ENCODE data around the gene ACYP1.

Gene ACYP1

DNA sequence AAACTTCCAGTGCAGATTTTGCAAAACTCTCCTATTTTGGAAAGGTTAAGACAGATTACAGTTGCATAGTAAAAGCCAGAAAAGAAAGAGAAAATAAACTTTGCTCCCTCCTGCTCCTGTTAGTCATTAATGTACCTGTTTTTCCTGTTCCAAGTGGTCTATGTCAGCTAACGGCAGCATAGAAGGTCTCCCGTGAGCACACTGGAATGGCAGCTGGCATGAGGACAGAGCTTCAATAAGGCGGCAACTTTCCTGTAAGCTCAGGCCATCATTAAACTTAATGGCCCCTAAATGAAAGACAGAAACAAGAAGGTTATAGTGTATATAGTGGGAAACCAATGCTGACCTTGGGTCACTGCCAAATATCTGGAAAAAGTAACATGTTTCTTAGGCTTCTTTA, 45.1 kb downstream of the ACYP1 start:
- H3K9me3 ChIP-seq (ENCODE audit: insufficient read depth, low read depth, low read length) = no peaks in the 10 kb centered on the region
- no peak overlapping the region for H4K91ac ChIP-seq (ENCODE audit: low read depth, low read length)
- H2AK5ac ChIP-seq (ENCODE audit: low read length) = no peak overlapping the region
- no peak overlapping the region for H3K9ac ChIP-seq (ENCODE audit: low read length)
- H4K8ac ChIP-seq (ENCODE audit: low read depth, low read length) = no peak overlapping the region
- H3K4me3 ChIP-seq (ENCODE audit: low read depth, low read length) = no peak overlapping the region
- no peaks in the 10 kb centered on the region for H3K27me3 ChIP-seq (ENCODE audit: insufficient read depth, low read length)
- no peak overlapping the region for H3K23ac ChIP-seq (ENCODE audit: low read length)
- no peaks in the 10 kb centered on the region for H3K79me1 ChIP-seq (ENCODE audit: low read length)
- no peak overlapping the region for H2BK120ac ChIP-seq (ENCODE audit: insufficient read depth, low read length, poor library complexity)
- H3K18ac ChIP-seq (ENCODE audit: low read length) = no peak overlapping the region
- peaks cover 2% of the 10 kb centered on the region in 2 experiments for H3K4me1 ChIP-seq (ENCODE audit: control insufficient read depth in 1 of 2, insufficient read depth in 2 of 2, low read length in 2 of 2)
- no peak overlapping the region for H3K4ac ChIP-seq (ENCODE audit: low read depth, low read length)
- DNase-seq = peak; percentile 67 to 89
- no peak overlapping the region for H3K27ac ChIP-seq (ENCODE audit: low read depth, low read length)
- WGBS (ENCODE audit: extremely low coverage, insufficient coverage, insufficient read length) = no CpG with 5 or more reads among the region's 3 CpGs
- no peak overlapping the region for H2AFZ ChIP-seq (ENCODE audit: insufficient read depth, low read length, poor library complexity)
- H4K12ac ChIP-seq (ENCODE audit: low read depth, low read length) = no peak overlapping the region
- H2BK5ac ChIP-seq (ENCODE audit: low read depth, low read length, poor library complexity) = no peak overlapping the region
- peaks cover 13 to 16% of the 10 kb centered on the region in 2 experiments for H3K36me3 ChIP-seq (ENCODE audit: control insufficient read depth in 1 of 2, insufficient read depth in 2 of 2, low read length in 2 of 2)
- H3K14ac ChIP-seq (ENCODE audit: low read length) = no peak overlapping the region
- no peaks in the 10 kb centered on the region for H3K79me2 ChIP-seq (ENCODE audit: control insufficient read depth, insufficient read depth, low read length, poor library complexity)
- no peak overlapping the region for H3K4me2 ChIP-seq (ENCODE audit: low read length)
- H2BK12ac ChIP-seq (ENCODE audit: low read length) = no peak overlapping the region

DNA sequence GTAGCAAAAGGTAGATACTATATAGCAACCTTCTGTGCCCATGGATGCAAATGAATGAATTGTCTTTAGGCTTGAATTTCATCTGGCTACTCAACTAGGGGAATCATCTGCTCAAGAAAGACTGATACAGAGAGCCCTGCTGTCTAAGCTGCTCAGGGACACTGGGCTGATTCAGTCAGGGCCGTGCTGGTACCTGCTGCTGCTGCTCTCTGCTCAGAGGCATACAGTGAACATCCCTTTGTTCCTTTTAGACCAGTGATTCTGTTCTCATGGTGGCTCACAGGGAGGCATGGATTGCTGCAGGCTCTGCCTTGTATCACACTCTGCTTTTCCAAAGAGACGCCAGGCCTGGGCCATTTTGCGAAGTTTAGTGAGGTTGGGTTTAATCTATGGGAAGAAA, 47.0 kb downstream of the ACYP1 start:
- no peak overlapping the region for H3K4ac ChIP-seq (ENCODE audit: low read depth, low read length)
- no peak overlapping the region for H3K18ac ChIP-seq (ENCODE audit: low read length)
- peaks cover 11 to 16% of the 10 kb centered on the region in 2 experiments for H3K36me3 ChIP-seq (ENCODE audit: control insufficient read depth in 1 of 2, insufficient read depth in 2 of 2, low read length in 2 of 2)
- no peak overlapping the region for H2BK120ac ChIP-seq (ENCODE audit: insufficient read depth, low read length, poor library complexity)
- DNase-seq = peak; percentile 49 to 65
- H3K4me2 ChIP-seq (ENCODE audit: low read length) = no peak overlapping the region
- no peak overlapping the region for H4K12ac ChIP-seq (ENCODE audit: low read depth, low read length)
- no peak overlapping the region for H3K9ac ChIP-seq (ENCODE audit: low read length)
- no CpG with 5 or more reads among the region's 3 CpGs for WGBS (ENCODE audit: extremely low coverage, insufficient coverage, insufficient read length)
- H2BK12ac ChIP-seq (ENCODE audit: low read length) = no peak overlapping the region
- no peaks in the 10 kb centered on the region for H3K79me2 ChIP-seq (ENCODE audit: control insufficient read depth, insufficient read depth, low read length, poor library complexity)
- H4K8ac ChIP-seq (ENCODE audit: low read depth, low read length) = no peak overlapping the region
- no peak overlapping the region for H2BK5ac ChIP-seq (ENCODE audit: low read depth, low read length, poor library complexity)
- H3K4me1 ChIP-seq (ENCODE audit: control insufficient read depth in 1 of 2, insufficient read depth in 2 of 2, low read length in 2 of 2) = peaks cover 2% of the 10 kb centered on the region in 2 experiments
- no peak overlapping the region for H4K91ac ChIP-seq (ENCODE audit: low read depth, low read length)
- H3K23ac ChIP-seq (ENCODE audit: low read length) = no peak overlapping the region
- H2AFZ ChIP-seq (ENCODE audit: insufficient read depth, low read length, poor library complexity) = no peak overlapping the region
- H3K9me3 ChIP-seq (ENCODE audit: insufficient read depth, low read depth, low read length) = no peaks in the 10 kb centered on the region
- no peak overlapping the region for H3K14ac ChIP-seq (ENCODE audit: low read length)
- no peak overlapping the region for H3K27ac ChIP-seq (ENCODE audit: low read depth, low read length)
- H3K27me3 ChIP-seq (ENCODE audit: insufficient read depth, low read length) = no peaks in the 10 kb centered on the region
- H3K4me3 ChIP-seq (ENCODE audit: low read depth, low read length) = no peak overlapping the region
- H3K79me1 ChIP-seq (ENCODE audit: low read length) = no peaks in the 10 kb centered on the region
- no peak overlapping the region for H2AK5ac ChIP-seq (ENCODE audit: low read length)

DNA sequence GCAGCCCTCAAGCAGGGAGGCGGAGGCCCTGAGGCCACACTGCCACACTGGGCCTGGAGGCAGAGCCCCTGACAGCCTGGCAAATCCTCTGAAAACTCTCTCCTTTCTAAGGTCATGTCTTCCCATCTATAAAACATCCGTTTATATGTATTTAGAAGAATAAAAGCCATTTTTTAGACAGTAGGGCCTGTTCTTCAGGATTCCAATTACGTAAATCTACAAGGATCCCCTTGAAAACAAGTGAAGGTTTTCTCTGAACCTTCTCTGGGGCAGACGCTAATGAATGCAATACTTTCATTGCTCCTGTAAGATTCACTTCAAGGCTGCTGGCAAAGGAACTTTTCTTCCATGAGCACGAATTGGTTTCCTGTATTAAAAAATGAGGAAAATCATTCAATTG, 48.3 kb downstream of the ACYP1 start:
- no peaks in the 10 kb centered on the region for H3K79me2 ChIP-seq (ENCODE audit: control insufficient read depth, insufficient read depth, low read length, poor library complexity)
- no peak overlapping the region for H3K23ac ChIP-seq (ENCODE audit: low read length)
- no peak overlapping the region for H3K9ac ChIP-seq (ENCODE audit: low read length)
- no peak overlapping the region for H2BK120ac ChIP-seq (ENCODE audit: insufficient read depth, low read length, poor library complexity)
- H3K4ac ChIP-seq (ENCODE audit: low read depth, low read length) = no peak overlapping the region
- H3K4me1 ChIP-seq (ENCODE audit: control insufficient read depth in 1 of 2, insufficient read depth in 2 of 2, low read length in 2 of 2) = peaks cover 2 to 4% of the 10 kb centered on the region in 2 experiments
- H2BK5ac ChIP-seq (ENCODE audit: low read depth, low read length, poor library complexity) = no peak overlapping the region
- no peak overlapping the region for H3K14ac ChIP-seq (ENCODE audit: low read length)
- H2AFZ ChIP-seq (ENCODE audit: insufficient read depth, low read length, poor library complexity) = no peak overlapping the region
- H2AK5ac ChIP-seq (ENCODE audit: low read length) = no peak overlapping the region
- DNase-seq = peak in 1 of 2 donors; percentile 59
- H4K12ac ChIP-seq (ENCODE audit: low read depth, low read length) = no peak overlapping the region
- no peak overlapping the region for H3K18ac ChIP-seq (ENCODE audit: low read length)
- H3K27ac ChIP-seq (ENCODE audit: low read depth, low read length) = no peak overlapping the region
- no peak overlapping the region for H2BK12ac ChIP-seq (ENCODE audit: low read length)
- peaks cover 11 to 18% of the 10 kb centered on the region in 2 experiments for H3K36me3 ChIP-seq (ENCODE audit: control insufficient read depth in 1 of 2, insufficient read depth in 2 of 2, low read length in 2 of 2)
- no peak overlapping the region for H3K4me2 ChIP-seq (ENCODE audit: low read length)
- no peak overlapping the region for H4K91ac ChIP-seq (ENCODE audit: low read depth, low read length)
- H3K27me3 ChIP-seq (ENCODE audit: insufficient read depth, low read length) = no peaks in the 10 kb centered on the region
- no peaks in the 10 kb centered on the region for H3K79me1 ChIP-seq (ENCODE audit: low read length)
- no CpG with 5 or more reads among the region's 5 CpGs for WGBS (ENCODE audit: extremely low coverage, insufficient coverage, insufficient read length)
- no peak overlapping the region for H4K8ac ChIP-seq (ENCODE audit: low read depth, low read length)
- no peak overlapping the region for H3K4me3 ChIP-seq (ENCODE audit: low read depth, low read length)
- H3K9me3 ChIP-seq (ENCODE audit: insufficient read depth, low read depth, low read length) = no peaks in the 10 kb centered on the region

DNA sequence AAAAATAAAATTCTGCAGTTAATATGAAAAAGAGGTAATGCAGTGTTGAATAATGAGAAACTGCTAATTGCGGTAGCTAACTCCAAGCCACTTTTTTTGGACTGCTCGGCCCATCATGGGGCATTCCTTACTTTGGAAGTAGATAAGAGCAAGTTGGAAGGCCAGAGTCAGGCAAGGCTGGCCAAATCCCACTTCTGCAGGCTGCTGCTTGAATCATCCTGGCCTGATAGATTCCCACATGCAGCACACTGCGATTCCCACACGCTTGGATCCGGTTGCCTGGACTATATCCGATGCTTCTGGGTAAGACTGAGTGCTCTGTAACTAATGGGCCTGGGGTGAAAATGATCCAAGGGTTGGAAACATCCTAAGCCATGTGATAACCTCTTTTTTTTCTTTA, 50.5 kb downstream of the ACYP1 start:
- H3K4me1 ChIP-seq (ENCODE audit: control insufficient read depth in 1 of 2, insufficient read depth in 2 of 2, low read length in 2 of 2) = peaks cover 1 to 3% of the 10 kb centered on the region in 2 experiments
- H3K36me3 ChIP-seq (ENCODE audit: control insufficient read depth in 1 of 2, insufficient read depth in 2 of 2, low read length in 2 of 2) = peaks cover 17 to 32% of the 10 kb centered on the region in 2 experiments
- no peak overlapping the region for H2AK5ac ChIP-seq (ENCODE audit: low read length)
- no peak overlapping the region for H3K14ac ChIP-seq (ENCODE audit: low read length)
- no peak overlapping the region for H3K4me3 ChIP-seq (ENCODE audit: low read depth, low read length)
- no peak overlapping the region for H2BK12ac ChIP-seq (ENCODE audit: low read length)
- H3K79me1 ChIP-seq (ENCODE audit: low read length) = no peaks in the 10 kb centered on the region
- no peak overlapping the region for H3K27ac ChIP-seq (ENCODE audit: low read depth, low read length)
- DNase-seq = no peak
- no peak overlapping the region for H3K9ac ChIP-seq (ENCODE audit: low read length)
- H3K79me2 ChIP-seq (ENCODE audit: control insufficient read depth, insufficient read depth, low read length, poor library complexity) = no peaks in the 10 kb centered on the region
- no peak overlapping the region for H2AFZ ChIP-seq (ENCODE audit: insufficient read depth, low read length, poor library complexity)
- no peak overlapping the region for H3K4me2 ChIP-seq (ENCODE audit: low read length)
- H2BK5ac ChIP-seq (ENCODE audit: low read depth, low read length, poor library complexity) = no peak overlapping the region
- H4K8ac ChIP-seq (ENCODE audit: low read depth, low read length) = no peak overlapping the region
- H3K18ac ChIP-seq (ENCODE audit: low read length) = no peak overlapping the region
- no peak overlapping the region for H4K12ac ChIP-seq (ENCODE audit: low read depth, low read length)
- no CpG with 5 or more reads among the region's 6 CpGs for WGBS (ENCODE audit: extremely low coverage, insufficient coverage, insufficient read length)
- H2BK120ac ChIP-seq (ENCODE audit: insufficient read depth, low read length, poor library complexity) = no peak overlapping the region
- no peak overlapping the region for H4K91ac ChIP-seq (ENCODE audit: low read depth, low read length)
- no peaks in the 10 kb centered on the region for H3K27me3 ChIP-seq (ENCODE audit: insufficient read depth, low read length)
- no peak overlapping the region for H3K4ac ChIP-seq (ENCODE audit: low read depth, low read length)
- no peak overlapping the region for H3K23ac ChIP-seq (ENCODE audit: low read length)
- H3K9me3 ChIP-seq (ENCODE audit: insufficient read depth, low read depth, low read length) = no peaks in the 10 kb centered on the region

Measured in trophoblast cell (in vitro differentiated cells and primary cell).